Measurements from ENCODE around the gene RNF212. TPM values are rescaled to one million over a fixed set of nuclear protein-coding genes. Genes with fewer than 3 reads are reported as not detected.
A peak's percentile ranks its signal among the peaks of the same experiment; 100 is the strongest.

Gene RNF212, protein sequence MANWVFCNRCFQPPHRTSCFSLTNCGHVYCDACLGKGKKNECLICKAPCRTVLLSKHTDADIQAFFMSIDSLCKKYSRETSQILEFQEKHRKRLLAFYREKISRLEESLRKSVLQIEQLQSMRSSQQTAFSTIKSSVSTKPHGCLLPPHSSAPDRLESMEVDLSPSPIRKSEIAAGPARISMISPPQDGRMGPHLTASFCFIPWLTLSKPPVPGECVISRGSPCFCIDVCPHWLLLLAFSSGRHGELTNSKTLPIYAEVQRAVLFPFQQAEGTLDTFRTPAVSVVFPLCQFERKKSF
- total RNA-seq = 10 to 100 TPM in 1 of 2 donors, 1 to 10 TPM in 1; 7.1 to 15.3 TPM

DNA sequence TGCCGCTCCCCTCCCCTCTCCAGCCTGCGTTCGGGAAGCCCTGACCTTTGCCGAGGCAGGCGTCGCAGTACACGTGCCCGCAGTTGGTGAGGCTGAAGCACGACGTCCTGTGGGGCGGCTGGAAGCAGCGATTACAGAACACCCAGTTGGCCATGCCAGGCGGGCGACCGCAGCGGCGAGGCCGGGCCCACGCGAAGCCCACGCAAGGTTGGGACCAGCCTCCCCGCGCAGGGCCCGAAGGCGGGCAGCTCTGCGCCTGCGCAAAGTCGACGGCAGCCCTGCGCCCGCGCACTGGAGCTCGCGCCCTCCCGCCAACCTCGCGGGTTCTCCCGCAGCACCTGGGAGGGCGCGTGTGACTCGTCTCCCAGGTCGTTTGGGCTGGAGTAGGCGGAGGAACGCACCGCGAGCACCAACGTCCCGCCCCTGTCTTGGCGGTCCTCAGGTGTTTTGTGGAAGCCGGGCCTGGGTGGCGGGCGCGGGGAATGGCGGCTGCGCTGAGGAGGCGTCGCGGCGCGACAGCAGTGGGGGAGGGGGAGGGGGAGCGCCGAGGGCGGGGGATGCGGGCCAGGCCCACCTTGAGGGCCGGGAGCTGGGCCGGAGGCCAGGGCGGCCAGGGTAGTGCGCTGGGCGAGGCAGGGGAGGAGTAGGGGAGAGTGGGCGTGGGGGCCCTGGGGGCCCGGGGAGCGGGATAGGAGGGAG lies at the start of gene RNF212:
TSS of gene RNF212 (minus strand) at position 254 of the 699 bp plus-strand sequence. CDS start at position 154, 100 bp downstream.
- no peak within 1 kb of the TSS for H3K27ac ChIP-seq
- no peaks in the 10 kb centered on the region for H3K4me1 ChIP-seq (replicated peaks)
- H3K4me3 ChIP-seq = peak within 1 kb of the TSS; percentile 30 to 37
- WGBS = 12% methylated on average over 63 of the region's 72 CpGs
- H3K9me3 ChIP-seq = no peaks in the 10 kb centered on the region
- intact Hi-C loops (cut with DNase I) = no loop called here
- no peaks in the 10 kb centered on the region for H3K36me3 ChIP-seq
- no peak for DNase-seq (ENCODE audit: low spot score)
- peaks cover 7% of the 10 kb centered on the region for H3K27me3 ChIP-seq (replicated peaks; ENCODE audit: insufficient read depth)
- TF ChIP-seq POLR2A (IDR thresholded peaks at IDR 0.05) (no peak), POLR2AphosphoS5 (IDR thresholded peaks at IDR 0.05) (no peak)
- TF ChIP-seq, protein P1, sequence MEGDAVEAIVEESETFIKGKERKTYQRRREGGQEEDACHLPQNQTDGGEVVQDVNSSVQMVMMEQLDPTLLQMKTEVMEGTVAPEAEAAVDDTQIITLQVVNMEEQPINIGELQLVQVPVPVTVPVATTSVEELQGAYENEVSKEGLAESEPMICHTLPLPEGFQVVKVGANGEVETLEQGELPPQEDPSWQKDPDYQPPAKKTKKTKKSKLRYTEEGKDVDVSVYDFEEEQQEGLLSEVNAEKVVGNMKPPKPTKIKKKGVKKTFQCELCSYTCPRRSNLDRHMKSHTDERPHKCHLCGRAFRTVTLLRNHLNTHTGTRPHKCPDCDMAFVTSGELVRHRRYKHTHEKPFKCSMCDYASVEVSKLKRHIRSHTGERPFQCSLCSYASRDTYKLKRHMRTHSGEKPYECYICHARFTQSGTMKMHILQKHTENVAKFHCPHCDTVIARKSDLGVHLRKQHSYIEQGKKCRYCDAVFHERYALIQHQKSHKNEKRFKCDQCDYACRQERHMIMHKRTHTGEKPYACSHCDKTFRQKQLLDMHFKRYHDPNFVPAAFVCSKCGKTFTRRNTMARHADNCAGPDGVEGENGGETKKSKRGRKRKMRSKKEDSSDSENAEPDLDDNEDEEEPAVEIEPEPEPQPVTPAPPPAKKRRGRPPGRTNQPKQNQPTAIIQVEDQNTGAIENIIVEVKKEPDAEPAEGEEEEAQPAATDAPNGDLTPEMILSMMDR (IDR thresholded peaks at IDR 0.05) = no peak

DNA sequence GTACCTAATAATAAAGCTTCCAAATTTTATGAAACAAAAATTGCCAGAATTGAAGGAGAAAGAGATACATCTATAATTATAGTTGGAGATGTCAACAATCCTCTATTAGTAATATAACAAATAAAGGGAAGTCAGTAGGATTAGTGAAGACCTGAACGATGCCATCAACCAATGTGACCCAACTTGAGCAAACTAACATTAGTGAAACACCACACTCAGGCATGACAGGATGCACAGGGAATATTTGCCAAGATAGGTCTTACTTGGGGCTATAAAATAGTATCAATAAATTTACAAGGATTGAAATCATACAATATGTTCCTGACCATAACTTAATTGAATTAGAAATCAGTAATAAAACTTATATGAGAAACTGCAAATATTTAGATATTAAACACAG lies 47.0 kb upstream of the RNF212 start:
- no peak overlapping the region for H3K27ac ChIP-seq
- intact Hi-C loops (cut with DNase I) = no loop called here
- H3K27me3 ChIP-seq (replicated peaks; ENCODE audit: insufficient read depth) = no peaks in the 10 kb centered on the region
- no peaks in the 10 kb centered on the region for H3K4me1 ChIP-seq (replicated peaks)
- TF ChIP-seq POLR2A (IDR thresholded peaks at IDR 0.05) (no peak), POLR2AphosphoS5 (IDR thresholded peaks at IDR 0.05) (peak; percentile 24)
- TF ChIP-seq, protein P1 (IDR thresholded peaks at IDR 0.05) = no peak
- DNase-seq (ENCODE audit: low spot score) = no peak
- no peak overlapping the region for H3K4me3 ChIP-seq
- WGBS = 47% methylated on average over 1 of the region's 1 CpG
- no peaks in the 10 kb centered on the region for H3K36me3 ChIP-seq
- H3K9me3 ChIP-seq = no peaks in the 10 kb centered on the region

DNA sequence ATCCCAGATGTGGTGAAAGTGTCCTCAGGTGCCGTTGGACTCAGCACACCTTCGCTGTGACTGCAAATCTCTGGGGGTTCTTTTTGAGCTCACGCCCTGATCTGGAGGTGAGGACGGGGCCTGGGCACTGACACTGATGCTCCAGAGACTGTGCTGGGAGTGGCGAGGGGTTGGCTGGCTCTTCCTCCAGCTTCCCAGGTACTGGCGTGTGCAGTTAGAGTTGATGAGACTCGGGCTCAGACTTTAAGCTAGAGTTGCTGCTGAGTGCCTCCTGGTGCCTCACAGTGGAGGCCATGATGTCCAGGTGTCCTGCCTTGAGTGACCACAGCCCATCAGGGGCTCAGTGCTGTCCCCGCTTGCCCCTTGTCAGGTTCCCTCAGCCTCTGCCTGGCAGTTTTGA lies 42.7 kb upstream of the RNF212 start:
- WGBS = 93% methylated on average over 8 of the region's 8 CpGs
- intact Hi-C loops (cut with DNase I) = no loop called here
- Histone ChIP-seq H3K27ac (no peak overlapping the region), H3K9me3 (no peaks in the 10 kb centered on the region), H3K27me3 (replicated peaks; ENCODE audit: insufficient read depth) (no peaks in the 10 kb centered on the region), H3K4me3 (no peak overlapping the region), H3K4me1 (replicated peaks) (peaks cover 6% of the 10 kb centered on the region), H3K36me3 (no peaks in the 10 kb centered on the region)
- DNase-seq (ENCODE audit: low spot score) = no peak
- TF ChIP-seq, protein P1 (IDR thresholded peaks at IDR 0.05) = no peak
- TF ChIP-seq POLR2AphosphoS5 (IDR thresholded peaks at IDR 0.05) (no peak), POLR2A (IDR thresholded peaks at IDR 0.05) (no peak)

DNA sequence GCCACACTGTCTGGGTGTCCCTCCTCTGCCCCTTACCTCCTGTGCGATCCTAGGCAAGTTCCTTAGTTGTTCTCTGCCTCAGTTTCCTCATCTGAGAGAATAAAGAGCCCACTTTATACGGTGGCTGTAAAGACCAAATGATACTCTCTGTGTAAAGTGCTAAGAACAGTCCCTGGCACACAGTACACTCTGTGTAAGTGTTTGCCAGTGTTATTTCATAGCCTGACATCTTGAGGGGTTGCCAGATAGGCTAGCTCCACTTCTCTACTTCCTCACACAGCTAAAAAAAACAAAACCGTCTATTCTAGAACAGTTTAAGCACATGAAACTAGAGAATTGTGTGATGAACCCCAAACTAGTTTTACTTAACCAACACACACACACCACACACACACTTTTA lies 42.0 kb upstream of the RNF212 start:
- DNase-seq (ENCODE audit: low spot score) = no peak
- WGBS = 24% methylated on average over 3 of the region's 3 CpGs
- intact Hi-C loops (cut with DNase I) = no loop called here
- no peak overlapping the region for H3K27ac ChIP-seq
- no peak overlapping the region for H3K4me3 ChIP-seq
- H3K36me3 ChIP-seq = no peaks in the 10 kb centered on the region
- H3K9me3 ChIP-seq = no peaks in the 10 kb centered on the region
- TF ChIP-seq, protein P1 (IDR thresholded peaks at IDR 0.05) = no peak
- TF ChIP-seq POLR2A (IDR thresholded peaks at IDR 0.05) (no peak), POLR2AphosphoS5 (IDR thresholded peaks at IDR 0.05) (peak; percentile 74)
- no peaks in the 10 kb centered on the region for H3K27me3 ChIP-seq (replicated peaks; ENCODE audit: insufficient read depth)
- peaks cover 6% of the 10 kb centered on the region for H3K4me1 ChIP-seq (replicated peaks)
